K562 (cell line): Measurements from ENCODE around the gene CCDC33. TPM values are rescaled to one million over a fixed set of nuclear protein-coding genes. Genes with fewer than 3 reads are reported as not detected.

Experiments
- ATAC-seq: fragments of 200-7000 bp; cut with Tn5 transposase; 3 replicates; pipeline ENCODE4 v1.9.1; 2020; ENCODE audit warnings: moderate library complexity
- BruUV-seq: library from RNA; stranded (reverse); fragments of 400-500 nt; replicated peaks from 2 replicates; lab custom pipeline; 2021; lab: Mats Ljungman, UMichigan
- CTCF ChIA-PET: fragments of 300-600 bp; formaldehyde crosslinking; extraction: SDS; loops from one replicate; lab custom pipeline; 2021; ENCODE audit warnings: low intra/inter-chr PET ratio; lab: Yijun Ruan, JAX
- POLR2A ChIA-PET: fragments of 300-600, 350-650 bp; sonication (Branson Sonifier 250); formaldehyde crosslinking; extraction: SDS; loops from one replicate; lab custom pipeline; 2021; ENCODE audit warnings: antibody characterized with exemption, inconsistent platforms; lab: Yijun Ruan, JAX
- DNase-seq, 4 experiments: peaks; one replicate each; pipeline versions ENCODE4 v3.0.0 to v3.0.0-alpha.2; 2011 to 2018; ENCODE audit warnings: low spot score in 3 of 4, mixed read lengths in 3 of 4; ENCODE audit errors: extremely low read depth in 1 of 4
- FAIRE-seq: peaks from 2 replicates; lab custom pipeline; 2011; peaks lifted over from hg19 to GRCh38; lab: Jason Lieb, UNC
- H2AFZ ChIP-seq: 2 replicates; pipeline ENCODE4 v1.6.0; 2011; ENCODE audit warnings: low read depth, low read length, control low read depth, inconsistent platforms
- H3K27ac ChIP-seq: fragments of 200-600 bp; 3 replicates; pipeline ENCODE4 v1.8.0; 2011; ENCODE audit warnings: low read depth, mild to moderate bottlenecking, control low read depth, inconsistent platforms, low read length, moderate library complexity, mixed read lengths; ENCODE audit errors: extremely low read depth
- H3K27me3 ChIP-seq, 2 experiments: fragments of 300-600 bp in 1 of 2; 2 replicates in 1 of 2; 3 replicates in 1 of 2; pipeline versions ENCODE4 v1.6.0 to v1.8.0; 2011; ENCODE audit warnings: inconsistent platforms in 2 of 2, low read length in 2 of 2, mild to moderate bottlenecking in 1 of 2, mixed read lengths in 1 of 2, moderate library complexity in 1 of 2; ENCODE audit not compliant: control insufficient read depth in 2 of 2, insufficient read depth in 2 of 2
- H3K36me3 ChIP-seq: fragments of 300-600 bp; 3 replicates; pipeline ENCODE4 v1.8.0; 2011; ENCODE audit warnings: mild to moderate bottlenecking, low read length, inconsistent platforms; ENCODE audit not compliant: control insufficient read depth, insufficient read depth
- H3K4me1 ChIP-seq, 2 experiments: fragments of 200-600 bp in 1 of 2; replicated peaks in 1 of 2; 2 replicates in 1 of 2; 3 replicates in 1 of 2; pipeline versions ENCODE4 v1.5.1 to v1.8.0; 2011; ENCODE audit warnings: inconsistent platforms in 2 of 2, low read length in 2 of 2, mild to moderate bottlenecking in 1 of 2, mixed read lengths in 1 of 2, moderate library complexity in 1 of 2; ENCODE audit not compliant: control insufficient read depth in 2 of 2, insufficient read depth in 2 of 2
- H3K4me2 ChIP-seq: 2 replicates; pipeline ENCODE4 v1.6.1; 2011; ENCODE audit warnings: low read length, control low read depth, inconsistent platforms, mixed read lengths; ENCODE audit not compliant: insufficient read depth
- H3K4me3 ChIP-seq: fragments of 200-600 bp; sonication (generic), shearing (Covaris generic); 2 replicates; pipeline ENCODE4 v1.5.1; 2016; ENCODE audit warnings: control low read depth, inconsistent platforms
- H3K79me2 ChIP-seq: fragments of 200-600 bp; 3 replicates; pipeline ENCODE4 v1.8.0; 2011; ENCODE audit warnings: low read length, inconsistent platforms; ENCODE audit not compliant: control insufficient read depth, insufficient read depth
- H3K9ac ChIP-seq, 2 experiments: 2 replicates each; pipeline versions ENCODE4 v1.6.0 to v1.6.1; 2011; ENCODE audit warnings: low read depth in 2 of 2, low read length in 2 of 2, control low read depth in 1 of 2, inconsistent platforms in 1 of 2, mild to moderate bottlenecking in 1 of 2, mixed read lengths in 1 of 2; ENCODE audit not compliant: insufficient read depth in 1 of 2
- H3K9me1 ChIP-seq: one replicate; pipeline ENCODE4 v1.6.0; 2011; ENCODE audit warnings: inconsistent platforms, mild to moderate bottlenecking, low read length, moderate library complexity; ENCODE audit not compliant: control insufficient read depth, insufficient read depth
- H3K9me3 ChIP-seq: replicated peaks from 2 replicates; pipeline ENCODE4 v1.5.1; 2011; ENCODE audit warnings: low read depth, low read length, inconsistent platforms; ENCODE audit not compliant: control insufficient read depth, insufficient read depth
- H4K20me1 ChIP-seq: replicated peaks from 2 replicates; pipeline ENCODE4 v1.6.1; 2011; ENCODE audit warnings: low read length, inconsistent platforms, mixed read lengths; ENCODE audit not compliant: control insufficient read depth, insufficient read depth
- CTBP1 ChIP-seq: fragments of 450-650 bp; IDR thresholded peaks from 2 replicates; pipeline ENCODE4 v1.6.1; 2016; ENCODE audit warnings: borderline replicate concordance
- CUX1 ChIP-seq: fragments of 200-800 bp; sonication (Bioruptor generic); IDR thresholded peaks from 2 replicates; pipeline ENCODE4 v1.6.1; 2016; ENCODE audit warnings: missing genetic modification characterization, missing compliant biosample characterization
- MAZ ChIP-seq, 2 experiments: fragments of 450-650 bp in 1 of 2; sonication (generic) in 1 of 2; formaldehyde crosslinking; IDR thresholded peaks in 1 of 2; conservative IDR thresholded peaks in 1 of 2; 2 replicates each; pipeline versions ENCODE4 v1.4.0 to v1.5.0; 2020; ENCODE audit warnings: mild to moderate bottlenecking in 1 of 2, missing genetic modification reagents in 1 of 2
- MYNN ChIP-seq, 2 experiments: sonication (generic); formaldehyde crosslinking in 1 of 2; IDR thresholded peaks; 2 replicates each; pipeline versions ENCODE4 v1.5.0 to v1.6.1; 2016 to 2020; ENCODE audit warnings: antibody characterized with exemption in 1 of 2, missing genetic modification reagents in 1 of 2
- NCOA6 ChIP-seq: fragments of 450-650 bp; IDR thresholded peaks from 2 replicates; pipeline ENCODE4 v1.6.1; 2017; ENCODE audit warnings: mild to moderate bottlenecking
- NFE2 ChIP-seq: IDR thresholded peaks from 2 replicates; pipeline ENCODE4 v1.6.1; 2014; ENCODE audit warnings: antibody characterized with exemption, low read depth
- PHB ChIP-seq: fragments of 250-450 bp; sonication (Bioruptor Pico); IDR thresholded peaks from 2 replicates; pipeline ENCODE4 v1.5.0; 2021
- POLR2AphosphoS2 ChIP-seq: IDR thresholded peaks from 2 replicates; pipeline ENCODE4 v1.6.1; 2012; ENCODE audit warnings: low read length, improper control_type of control experiment
- PRDM10 ChIP-seq: fragments of 450-650 bp; IDR thresholded peaks from 2 replicates; pipeline ENCODE4 v1.6.1; 2018; ENCODE audit not compliant: partially characterized antibody
- SIRT6 ChIP-seq: IDR thresholded peaks from one replicate; pipeline ENCODE4 v1.6.1; 2012; ENCODE audit warnings: low read depth, mild to moderate bottlenecking, control low read depth, inconsistent platforms, low read length, moderate library complexity
- ZNF224 ChIP-seq: sonication (generic); formaldehyde crosslinking; IDR thresholded peaks from 2 replicates; pipeline ENCODE4 v1.8.0; 2022; ENCODE audit warnings: mild to moderate bottlenecking, missing genetic modification reagents
- WGBS: fragments of 100-300 bp; shearing (Covaris generic); methylation state at CpG from one replicate; pipeline ENCODE4 v1.1.6; 2016; ENCODE audit warnings: low coverage, mixed read lengths; ENCODE audit not compliant: insufficient coverage; ENCODE audit errors: missing lambda C conversion rate; 5-methylcytosine and 5-hydroxymethylcytosine counted together
- in situ Hi-C: fragments of 300-500 bp; cut with MboI; formaldehyde crosslinking; loops from 4 replicates; pipeline ENCODE4 v1.15.0; 2018; ENCODE audit warnings: inconsistent platforms, mixed read lengths
- intact Hi-C: fragments of 100-400 bp; cut with micrococcal nuclease; formaldehyde crosslinking; loops from 2 replicates; pipeline ENCODE4 v1.14.2; 2022
- polyA plus RNA-seq, 8 experiments: library from polyadenylated mRNA; depleted of rRNA in 4 of 8; stranded (reverse) in 5 of 8; unstranded in 3 of 8; fragments of >200 nt; fragmentation: Nextera tagmentation in 2 of 8; fragmentation: Illumina TruSeq in 1 of 8; extraction: Ambion mirVana in 2 of 8; extraction: Trizol in 1 of 8; gene quantifications; 2 replicates each; pipeline versions ENCODE4 v1.2.1 to v1.2.3, GENCODE V29; 2011 to 2014; ENCODE audit warnings: inconsistent platforms in 1 of 8, missing spikeins in 1 of 8
- total RNA-seq, 7 experiments: library from RNA; depleted of rRNA in 6 of 7; stranded (reverse); fragments of >200 nt in 6 of 7; fragmentation: Illumina TruSeq in 2 of 7; extraction: Trizol in 2 of 7; gene quantifications; 2 replicates each; pipeline versions ENCODE4 v1.2.1 to v1.2.3, GENCODE V29; 2011 to 2021; ENCODE audit warnings: low replicate concordance in 1 of 7

Gene CCDC33
- total and polyA plus RNA-seq, 9 of the 15 experiments (the other 6 are each of a cell fraction or from before 2014, with no cell fraction given): 0.08 to 1.1 (median 0.15) TPM; not detected in 4

- Histone ChIP-seq H3K9me1 (no peaks in the 10 kb centered on the region), H3K9ac (no peak overlapping the region), H3K79me2 (no peaks in the 10 kb centered on the region), H3K4me1 (peaks cover 8 to 19% of the 10 kb centered on the region in 2 experiments; a peak in 4 of 5 replicates), H3K4me3 (no peak overlapping the region), H4K20me1 (0 out of 2 replicates have a peak, but pooled peaks cover 8% of the 10 kb centered on the region), H3K9me3 (no peaks in the 10 kb centered on the region), H3K4me2 (no peak overlapping the region), H3K27me3 (peaks cover 2 to 82% of the 10 kb centered on the region in 2 experiments; a peak in 3 of 5 replicates), H2AFZ (no peak overlapping the region), H3K27ac (no peak overlapping the region), H3K36me3 (no peaks in the 10 kb centered on the region)
- ATAC-seq: no peak; the same call in 2 of the 3 replicates
- in situ Hi-C loops (no loop called here), intact Hi-C loops (no loop called here)
- FAIRE-seq: no peak
- peak in 2 of 4 experiments; percentile 29 to 35 for DNase-seq
- whole genome bisulfite sequencing: under 1% methylated on average over 9 of the region's 10 CpGs
- CTCF ChIA-PET: no interaction called here
- POLR2A ChIA-PET: interaction anchor here (1.8 kb wide), 1 partner anchor 13 kb away, joined by 5 read pairs; no protein-coding TSS in a partner anchor
- no TSS peak for BruUV-seq
- TF ChIP-seq SIRT6 (no peak), PRDM10 (peak; percentile 77), MAZ (CRISPR knock-in tag; conservative IDR thresholded peaks at IDR 0.05 in 1 of 2, IDR thresholded peaks at IDR 0.05 in 1 of 2) (no peak), CUX1 (CRISPR knock-in tag) (no peak), CTBP1 (0 out of 2 replicates have a peak, but pooled peaks have one; percentile 16), PHB (CRISPR knock-in tag) (no peak), NFE2 (0 out of 2 replicates have a peak, but pooled peaks have one; percentile 15), MYNN (IDR thresholded peaks at IDR 0.05) (no peak), MYNN (CRISPR knock-in tag; IDR thresholded peaks at IDR 0.05) (no peak), POLR2AphosphoS2 (no peak), NCOA6 (no peak), ZNF224 (CRISPR knock-in tag) (no peak)
Measured at GRCh38 chr15:74203914-74204431, 32.2 kb upstream of the CCDC33 start.
